Trophoblast cell (in vitro differentiated cells and primary cell): ENCODE results near the gene S100A4.

ENCODE experiments used
- DNase-seq, 2 donors: peaks; one replicate each; pipeline ENCODE4 v3.0.0-alpha.2; 2016
- H2AFZ ChIP-seq: 2 replicates; pipeline ENCODE4 v1.6.1; 2013; ENCODE audit warnings: low read length, moderate library complexity, mild to moderate bottlenecking; ENCODE audit not compliant: insufficient read depth, poor library complexity
- H2AK5ac ChIP-seq: 2 replicates; pipeline ENCODE4 v1.6.1; 2013; ENCODE audit warnings: mild to moderate bottlenecking, low read length
- H2BK120ac ChIP-seq: 2 replicates; pipeline ENCODE4 v1.6.1; 2013; ENCODE audit warnings: low read length, mild to moderate bottlenecking, moderate library complexity; ENCODE audit not compliant: insufficient read depth, poor library complexity
- H2BK12ac ChIP-seq: 2 replicates; pipeline ENCODE4 v1.6.1; 2013; ENCODE audit warnings: mild to moderate bottlenecking, low read length, moderate library complexity
- H2BK5ac ChIP-seq: 2 replicates; pipeline ENCODE4 v1.6.1; 2013; ENCODE audit warnings: low read length, low read depth, moderate library complexity, mild to moderate bottlenecking; ENCODE audit not compliant: poor library complexity
- H3K14ac ChIP-seq: 2 replicates; pipeline ENCODE4 v1.6.1; 2013; ENCODE audit warnings: mild to moderate bottlenecking, low read length
- H3K18ac ChIP-seq: 2 replicates; pipeline ENCODE4 v1.6.1; 2013; ENCODE audit warnings: mild to moderate bottlenecking, low read length
- H3K23ac ChIP-seq: 2 replicates; pipeline ENCODE4 v1.6.1; 2013; ENCODE audit warnings: low read length
- H3K27ac ChIP-seq: 2 replicates; pipeline ENCODE4 v1.5.1; 2013; ENCODE audit warnings: low read depth, mild to moderate bottlenecking, inconsistent platforms, low read length, moderate library complexity
- H3K27me3 ChIP-seq: 2 replicates; pipeline ENCODE4 v1.6.1; 2013; ENCODE audit warnings: inconsistent platforms, mild to moderate bottlenecking, low read length, moderate library complexity; ENCODE audit not compliant: insufficient read depth
- H3K36me3 ChIP-seq, 2 experiments: 1 replicate in 1 of 2; 2 replicates in 1 of 2; pipeline ENCODE4 v1.6.1; 2013; ENCODE audit warnings: low read length in 2 of 2, mild to moderate bottlenecking in 2 of 2, moderate library complexity in 1 of 2; ENCODE audit not compliant: insufficient read depth in 2 of 2, control insufficient read depth in 1 of 2
- H3K4ac ChIP-seq: 2 replicates; pipeline ENCODE4 v1.6.1; 2013; ENCODE audit warnings: low read depth, mild to moderate bottlenecking, low read length, moderate library complexity
- H3K4me1 ChIP-seq, 2 experiments: 1 replicate in 1 of 2; 2 replicates in 1 of 2; pipeline ENCODE4 v1.6.1; 2013; ENCODE audit warnings: low read length in 2 of 2, mild to moderate bottlenecking in 2 of 2, moderate library complexity in 1 of 2; ENCODE audit not compliant: insufficient read depth in 2 of 2, control insufficient read depth in 1 of 2
- H3K4me2 ChIP-seq: 2 replicates; pipeline ENCODE4 v1.6.1; 2013; ENCODE audit warnings: inconsistent platforms, mild to moderate bottlenecking, low read length, moderate library complexity
- H3K4me3 ChIP-seq: 2 replicates; pipeline ENCODE4 v1.5.1; 2013; ENCODE audit warnings: mild to moderate bottlenecking, low read depth, low read length, inconsistent platforms
- H3K79me1 ChIP-seq: one replicate; pipeline ENCODE4 v1.6.1; 2013; ENCODE audit warnings: low read length
- H3K79me2 ChIP-seq: 2 replicates; pipeline ENCODE4 v1.6.1; 2013; ENCODE audit warnings: low read length, mild to moderate bottlenecking; ENCODE audit not compliant: control insufficient read depth, insufficient read depth, poor library complexity
- H3K9ac ChIP-seq: 2 replicates; pipeline ENCODE4 v1.6.1; 2013; ENCODE audit warnings: mild to moderate bottlenecking, low read length
- H3K9me3 ChIP-seq: 2 replicates; pipeline ENCODE4 v1.6.1; 2013; ENCODE audit warnings: low read depth, mild to moderate bottlenecking, control low read depth, inconsistent platforms, low read length; ENCODE audit not compliant: insufficient read depth
- H4K12ac ChIP-seq: 2 replicates; pipeline ENCODE4 v1.6.1; 2013; ENCODE audit warnings: low read depth, mild to moderate bottlenecking, low read length, moderate library complexity
- H4K8ac ChIP-seq: 2 replicates; pipeline ENCODE4 v1.6.1; 2013; ENCODE audit warnings: low read depth, mild to moderate bottlenecking, low read length, moderate library complexity
- H4K91ac ChIP-seq: one replicate; pipeline ENCODE4 v1.6.1; 2013; ENCODE audit warnings: low read depth, mild to moderate bottlenecking, low read length, moderate library complexity
- WGBS: extraction: QIAGEN DNeasy Blood & Tissue Kit; methylation state at CpG from one replicate; pipeline ENCODE4 v1.1.7; 2013; ENCODE audit warnings: missing lambda C conversion rate; ENCODE audit not compliant: insufficient read length, insufficient coverage; ENCODE audit errors: extremely low coverage; 5-methylcytosine and 5-hydroxymethylcytosine counted together

The S100A4 gene

DNA sequence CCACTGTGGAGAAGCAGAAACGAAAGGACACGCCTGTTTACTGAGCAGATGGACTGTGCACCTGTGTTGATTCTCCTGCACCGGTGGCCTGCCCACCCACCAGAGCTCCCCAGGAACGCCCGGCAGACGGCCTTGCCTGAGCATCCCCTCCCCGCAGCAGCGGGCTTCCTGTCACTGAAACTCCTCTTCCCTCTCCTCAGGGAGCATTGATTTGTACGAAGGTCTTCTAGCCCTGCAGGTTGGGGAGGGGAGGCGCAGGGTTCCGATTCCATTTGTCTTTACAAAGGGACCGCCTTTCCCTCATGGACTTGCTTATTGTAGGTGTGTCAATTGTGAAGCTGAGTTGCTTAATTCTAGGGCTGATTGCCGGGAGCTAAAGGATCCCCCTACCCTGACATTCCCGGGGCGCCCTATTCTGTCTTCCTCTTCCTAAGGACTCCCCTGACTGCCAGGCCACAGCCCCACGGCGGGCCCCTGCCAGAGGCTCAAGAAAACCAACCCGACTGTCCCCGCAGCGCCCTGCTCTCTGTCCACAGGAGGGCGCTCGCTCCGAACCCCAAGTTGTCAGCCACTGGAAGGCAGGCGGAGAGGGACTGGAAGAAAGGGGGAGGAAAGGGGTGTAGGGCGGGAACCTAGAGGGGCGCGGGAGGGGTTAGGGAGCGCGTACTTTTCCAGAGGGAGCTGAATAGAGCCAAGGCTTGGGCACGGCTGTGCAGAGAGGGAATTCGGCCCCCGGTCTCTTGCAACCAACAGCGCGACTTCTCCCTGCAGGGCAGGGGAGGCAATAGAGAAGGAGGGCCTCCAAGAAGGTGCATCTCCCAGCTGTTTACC lies 12.6 kb downstream of the S100A4 start:
- H3K4ac ChIP-seq: peak overlapping the region; percentile 11
- H4K91ac ChIP-seq: peak overlapping the region; percentile 93
- H3K23ac ChIP-seq: no peak overlapping the region
- peak overlapping the region; percentile 54 for H3K14ac ChIP-seq
- H2BK5ac ChIP-seq: peak overlapping the region; percentile 44
- H2AK5ac ChIP-seq: peak overlapping the region; percentile 71
- DNase-seq: peak in 1 of 2 donors; percentile 46
- peak overlapping the region; percentile 94 for H2BK12ac ChIP-seq
- no peaks in the 10 kb centered on the region for H3K27me3 ChIP-seq
- H3K4me3 ChIP-seq: no peak overlapping the region
- peak overlapping the region; percentile 85 for H2BK120ac ChIP-seq
- peak overlapping the region; percentile 21 for H2AFZ ChIP-seq
- peak overlapping the region; percentile 18 for H3K27ac ChIP-seq
- WGBS: no CpG with 5 or more reads among the region's 34 CpGs
- H3K79me1 ChIP-seq: peaks cover 28% of the 10 kb centered on the region
- peak overlapping the region; percentile 15 for H3K4me2 ChIP-seq
- H4K8ac ChIP-seq: peak overlapping the region; percentile 75
- no peaks in the 10 kb centered on the region for H3K9me3 ChIP-seq
- H3K9ac ChIP-seq: no peak overlapping the region
- H4K12ac ChIP-seq: peak overlapping the region; percentile 9
- peaks cover 23 to 31% of the 10 kb centered on the region in 2 experiments for H3K4me1 ChIP-seq
- no peaks in the 10 kb centered on the region for H3K79me2 ChIP-seq
- no peaks in the 10 kb centered on the region for H3K36me3 ChIP-seq
- peak overlapping the region; percentile 73 for H3K18ac ChIP-seq

DNA sequence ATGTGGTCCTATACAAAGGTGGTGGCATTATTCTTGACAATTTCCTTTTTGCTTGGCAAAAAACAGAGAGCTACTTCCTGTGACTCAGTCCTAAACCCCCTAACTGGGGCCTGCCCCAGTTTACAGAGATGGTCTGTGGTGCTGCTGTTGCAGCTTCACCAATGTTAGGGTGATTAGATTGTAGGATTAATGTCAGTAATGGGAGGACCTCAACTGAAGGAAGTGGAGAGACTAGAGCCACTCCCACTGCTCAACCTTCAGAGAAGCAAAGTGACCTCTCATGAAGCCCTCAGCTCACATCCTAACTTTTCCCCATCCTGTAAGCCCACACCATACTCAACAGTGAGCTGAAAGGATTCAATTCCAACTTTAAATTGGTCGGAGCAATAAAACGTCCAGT lies 13.4 kb downstream of the S100A4 start:
- H3K79me2 ChIP-seq: no peaks in the 10 kb centered on the region
- H3K36me3 ChIP-seq: no peaks in the 10 kb centered on the region
- no peak overlapping the region for H2BK5ac ChIP-seq
- no peak overlapping the region for H3K23ac ChIP-seq
- no peak overlapping the region for H3K4me2 ChIP-seq
- no peak for DNase-seq
- no peak overlapping the region for H3K4ac ChIP-seq
- peak overlapping the region; percentile 63 for H2BK12ac ChIP-seq
- H4K91ac ChIP-seq: peak overlapping the region; percentile 54
- H3K79me1 ChIP-seq: peaks cover 30% of the 10 kb centered on the region
- WGBS: no CpG with 5 or more reads among the region's 2 CpGs
- no peak overlapping the region for H3K14ac ChIP-seq
- peaks cover 26 to 33% of the 10 kb centered on the region in 2 experiments for H3K4me1 ChIP-seq
- H3K9ac ChIP-seq: no peak overlapping the region
- no peaks in the 10 kb centered on the region for H3K27me3 ChIP-seq
- no peaks in the 10 kb centered on the region for H3K9me3 ChIP-seq
- peak overlapping the region; percentile 75 for H2AK5ac ChIP-seq
- no peak overlapping the region for H2BK120ac ChIP-seq
- H4K8ac ChIP-seq: no peak overlapping the region
- H3K4me3 ChIP-seq: no peak overlapping the region
- H4K12ac ChIP-seq: no peak overlapping the region
- no peak overlapping the region for H2AFZ ChIP-seq
- H3K27ac ChIP-seq: no peak overlapping the region
- H3K18ac ChIP-seq: no peak overlapping the region

- H3K4me1 ChIP-seq: peaks cover 30 to 38% of the 10 kb centered on the region in 2 experiments
- no peaks in the 10 kb centered on the region for H3K36me3 ChIP-seq
- no peak overlapping the region for H3K18ac ChIP-seq
- no peak overlapping the region for H3K27ac ChIP-seq
- peaks cover 30% of the 10 kb centered on the region for H3K79me1 ChIP-seq
- no peak overlapping the region for H2AK5ac ChIP-seq
- H2AFZ ChIP-seq: no peak overlapping the region
- no peak overlapping the region for H3K23ac ChIP-seq
- no peaks in the 10 kb centered on the region for H3K9me3 ChIP-seq
- no peak overlapping the region for H2BK5ac ChIP-seq
- no peak overlapping the region for H3K4me2 ChIP-seq
- no peak overlapping the region for H3K9ac ChIP-seq
- H2BK120ac ChIP-seq: peak overlapping the region; percentile 46
- no peak overlapping the region for H4K8ac ChIP-seq
- no peak overlapping the region for H3K4ac ChIP-seq
- no peak overlapping the region for H3K4me3 ChIP-seq
- H3K27me3 ChIP-seq: no peaks in the 10 kb centered on the region
- no peak overlapping the region for H4K12ac ChIP-seq
- H2BK12ac ChIP-seq: peak overlapping the region; percentile 41
- H3K14ac ChIP-seq: peak overlapping the region; percentile 24
- no peak overlapping the region for H4K91ac ChIP-seq
- no peak for DNase-seq
- no peaks in the 10 kb centered on the region for H3K79me2 ChIP-seq
- no CpG with 5 or more reads among the region's 3 CpGs for WGBS
Observed at GRCh38 chr1:153531638-153532037, 14.0 kb downstream of the S100A4 start.

- DNase-seq: no peak
- no peak overlapping the region for H3K27ac ChIP-seq
- no peak overlapping the region for H4K12ac ChIP-seq
Observed at GRCh38 chr1:153527683-153528040, 17.9 kb downstream of the S100A4 start.

More at GRCh38 chr1:153527683-153528040, 17.9 kb downstream of the S100A4 start:
- no CpG with 5 or more reads among the region's 5 CpGs for WGBS
- peaks cover 20 to 21% of the 10 kb centered on the region in 2 experiments for H3K4me1 ChIP-seq
- H2BK5ac ChIP-seq: no peak overlapping the region
- H3K14ac ChIP-seq: no peak overlapping the region
- peaks cover 8% of the 10 kb centered on the region for H3K79me1 ChIP-seq
- H3K9me3 ChIP-seq: no peaks in the 10 kb centered on the region
- no peak overlapping the region for H2AK5ac ChIP-seq
- H3K79me2 ChIP-seq: no peaks in the 10 kb centered on the region
- no peak overlapping the region for H2BK120ac ChIP-seq
- H3K36me3 ChIP-seq: no peaks in the 10 kb centered on the region
- peak overlapping the region; percentile 16 for H4K91ac ChIP-seq
- H2AFZ ChIP-seq: no peak overlapping the region
- no peak overlapping the region for H3K4me2 ChIP-seq
- no peaks in the 10 kb centered on the region for H3K27me3 ChIP-seq
- H3K9ac ChIP-seq: no peak overlapping the region
- no peak overlapping the region for H4K8ac ChIP-seq
- H2BK12ac ChIP-seq: no peak overlapping the region
- no peak overlapping the region for H3K18ac ChIP-seq
- no peak overlapping the region for H3K4me3 ChIP-seq
- H3K23ac ChIP-seq: no peak overlapping the region
- no peak overlapping the region for H3K4ac ChIP-seq
